GM12892 (cell line): ENCODE results near the gene KRT8.

Experiments
- POLR2AphosphoS5 ChIP-seq: IDR thresholded peaks from 2 replicates; pipeline ENCODE4 v1.6.1; 2011; ENCODE audit warnings: low read depth, low read length, control low read depth
- TAF1 ChIP-seq: IDR thresholded peaks from 2 replicates; pipeline ENCODE4 v1.6.1; 2011; ENCODE audit warnings: low read depth, mild to moderate bottlenecking, control low read depth, low read length, borderline replicate concordance

GRCh38 chr12:52947738-52948423, 43.0 kb upstream of the KRT8 start:
- TF ChIP-seq POLR2AphosphoS5: no peak
- TF ChIP-seq TAF1: no peak
